Right renal pelvis (tissue), 4 donors: ENCODE data around the gene TBX4. TPM values are rescaled to one million over a fixed set of nuclear protein-coding genes. Genes with fewer than 3 reads are reported as not detected.

Experiments used
- DNase-seq, 4 donors: peaks; one replicate each; pipeline ENCODE4 v3.0.0-alpha.2; 2013; ENCODE audit warnings: low read depth in 4 of 4, low spot score in 3 of 4, missing footprints in 1 of 4
- polyA plus RNA-seq, 4 donors: library from polyadenylated mRNA; unstranded; fragments of 120-200 nt; gene quantifications; one replicate each; pipeline ENCODE4 v1.2.1, GENCODE V29; 2013; ENCODE audit not compliant: insufficient read length in 4 of 4

TBX4 gene
- polyA plus RNA-seq = under 1 TPM; 0.08 to 0.53 (median 0.16) TPM

DNA sequence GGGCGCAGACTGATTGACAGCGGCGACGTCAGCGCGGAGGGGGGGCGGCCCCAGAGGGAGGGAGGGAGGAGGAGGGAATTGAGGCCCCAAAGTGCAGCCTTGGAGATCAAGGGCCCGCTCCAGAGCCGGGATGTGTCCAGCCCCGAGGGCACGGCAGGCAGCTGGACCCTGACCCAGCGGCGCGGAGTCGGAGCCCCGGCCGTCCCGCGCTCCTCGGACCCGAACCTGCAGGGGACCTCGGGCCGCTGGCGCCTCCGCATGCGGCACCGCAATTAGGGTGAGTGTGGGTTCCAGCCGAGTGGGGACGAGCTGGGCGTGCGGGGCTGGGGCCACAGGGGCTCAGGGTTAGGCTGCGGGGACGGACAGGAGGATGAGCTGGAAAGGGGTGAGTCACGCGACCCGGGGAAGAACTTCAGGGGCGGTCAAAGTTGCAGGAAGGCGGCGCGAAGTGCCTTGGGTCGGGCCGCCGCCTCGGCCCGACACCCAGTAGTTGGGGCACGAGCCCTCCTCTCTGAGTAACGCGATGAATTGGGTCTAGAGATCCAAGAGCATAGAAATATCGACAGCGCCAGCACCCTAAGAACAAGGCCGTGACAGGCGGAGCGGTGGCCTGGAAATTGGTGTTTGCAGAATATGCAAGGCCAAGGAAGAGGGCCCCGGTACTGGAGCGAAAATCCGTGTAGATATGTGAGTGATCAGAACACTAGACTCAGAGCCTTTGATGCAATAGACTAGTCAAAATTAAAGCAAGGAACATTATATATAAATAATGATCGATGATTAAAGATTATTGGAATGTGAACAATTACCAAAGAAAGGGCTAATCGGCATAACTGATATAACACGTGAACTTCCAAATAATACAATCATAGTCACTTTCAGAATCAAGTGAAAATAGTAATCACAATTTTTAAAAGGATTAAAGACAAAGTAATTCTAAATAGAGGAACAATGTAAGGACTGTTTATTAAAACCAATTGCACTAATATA, at the start of gene TBX4:
Gene TBX4, plus strand, starts transcription at position 122 of the 990 bp plus-strand sequence. CDS start 4,069 bp downstream, outside the sequence.
- no peak for DNase-seq

DNA sequence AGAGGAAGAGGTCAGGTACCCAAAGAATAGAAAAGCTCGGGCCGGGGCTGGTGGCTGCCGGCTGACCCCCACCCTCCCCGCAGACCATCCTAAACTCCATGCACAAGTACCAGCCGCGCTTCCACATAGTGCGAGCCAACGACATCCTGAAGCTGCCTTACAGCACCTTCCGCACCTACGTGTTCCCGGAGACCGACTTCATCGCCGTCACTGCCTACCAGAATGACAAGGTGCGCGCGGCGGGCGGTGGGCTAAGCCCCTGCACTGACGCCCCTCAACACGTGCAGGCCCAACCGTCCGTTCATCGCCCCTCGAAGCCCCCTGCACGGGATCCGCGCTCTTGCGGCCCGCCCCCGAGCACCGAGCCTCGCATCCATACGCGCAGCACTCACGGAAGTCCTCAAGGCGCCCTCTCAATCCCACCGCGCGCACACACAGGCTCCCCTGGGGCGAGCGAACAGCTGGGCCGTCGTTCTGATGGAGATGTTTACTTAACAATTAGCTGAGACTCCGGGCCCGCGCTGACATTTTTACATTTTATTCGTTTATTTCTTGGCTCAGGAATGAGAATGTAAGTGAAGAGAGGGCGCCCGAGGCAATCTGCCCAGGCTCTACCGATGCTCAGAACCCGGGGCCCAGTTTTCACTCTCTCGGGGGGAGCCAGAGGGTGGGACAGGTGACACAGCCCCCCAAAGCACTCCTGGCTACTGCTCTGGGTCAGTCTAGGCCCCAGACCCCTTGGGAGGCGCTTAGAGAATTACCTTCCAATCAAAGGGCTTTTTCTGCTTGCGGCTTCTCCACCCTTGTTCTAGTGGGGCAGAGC, 49.0 kb upstream of the TBX4 start:
- DNase-seq = no peak

DNA sequence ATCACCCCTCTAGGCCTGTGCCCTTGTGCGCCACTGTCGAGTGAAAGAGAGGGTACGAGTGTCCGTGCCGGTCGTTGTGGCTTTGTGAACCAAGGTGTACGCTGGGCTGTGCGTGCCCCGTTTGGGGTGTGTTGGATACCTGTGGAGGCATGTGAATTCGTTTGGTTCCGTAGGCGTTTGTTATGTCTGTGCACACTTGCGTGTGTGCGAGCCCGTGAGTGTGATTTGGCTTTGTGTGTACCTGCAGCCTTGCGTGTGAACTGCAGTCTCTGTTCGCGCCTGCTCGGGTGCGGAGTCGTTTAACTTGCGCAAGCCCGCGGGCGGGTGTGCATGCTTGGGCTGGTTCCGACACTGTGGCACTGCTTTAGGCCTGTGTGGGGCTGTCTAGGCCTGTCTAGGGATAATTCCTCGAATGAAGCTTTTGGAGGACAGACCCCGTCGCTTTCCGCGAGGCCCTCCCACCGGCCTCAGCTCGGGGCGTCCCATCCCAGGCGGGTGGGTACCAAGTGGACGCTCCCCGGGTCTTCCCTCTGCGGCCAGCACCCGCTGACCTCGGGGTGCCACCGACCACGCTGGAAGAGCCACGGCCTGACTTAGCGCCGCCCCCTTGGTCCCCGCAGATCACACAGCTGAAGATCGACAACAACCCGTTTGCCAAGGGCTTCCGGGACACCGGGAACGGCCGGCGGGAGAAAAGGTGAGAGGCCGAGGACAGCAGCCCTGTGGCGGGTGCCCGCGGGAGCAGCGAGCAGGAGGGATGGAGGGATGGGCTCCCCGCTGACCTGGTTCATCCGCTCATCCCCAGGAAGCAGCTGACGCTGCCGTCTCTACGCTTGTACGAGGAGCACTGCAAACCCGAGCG, 48.2 kb upstream of the TBX4 start:
- no peak for DNase-seq

DNA sequence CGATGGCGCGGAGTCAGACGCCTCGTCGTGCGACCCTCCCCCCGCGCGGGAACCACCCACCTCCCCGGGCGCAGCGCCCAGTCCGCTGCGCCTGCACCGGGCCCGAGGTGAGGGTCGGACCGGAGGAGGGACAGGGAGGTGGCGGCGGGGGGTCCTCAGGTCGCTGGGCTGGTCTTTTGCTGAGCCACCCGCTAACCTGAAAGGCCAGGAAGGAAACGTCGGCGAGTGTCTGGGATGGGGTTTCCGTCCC, 47.6 kb upstream of the TBX4 start:
- no peak for DNase-seq

DNA sequence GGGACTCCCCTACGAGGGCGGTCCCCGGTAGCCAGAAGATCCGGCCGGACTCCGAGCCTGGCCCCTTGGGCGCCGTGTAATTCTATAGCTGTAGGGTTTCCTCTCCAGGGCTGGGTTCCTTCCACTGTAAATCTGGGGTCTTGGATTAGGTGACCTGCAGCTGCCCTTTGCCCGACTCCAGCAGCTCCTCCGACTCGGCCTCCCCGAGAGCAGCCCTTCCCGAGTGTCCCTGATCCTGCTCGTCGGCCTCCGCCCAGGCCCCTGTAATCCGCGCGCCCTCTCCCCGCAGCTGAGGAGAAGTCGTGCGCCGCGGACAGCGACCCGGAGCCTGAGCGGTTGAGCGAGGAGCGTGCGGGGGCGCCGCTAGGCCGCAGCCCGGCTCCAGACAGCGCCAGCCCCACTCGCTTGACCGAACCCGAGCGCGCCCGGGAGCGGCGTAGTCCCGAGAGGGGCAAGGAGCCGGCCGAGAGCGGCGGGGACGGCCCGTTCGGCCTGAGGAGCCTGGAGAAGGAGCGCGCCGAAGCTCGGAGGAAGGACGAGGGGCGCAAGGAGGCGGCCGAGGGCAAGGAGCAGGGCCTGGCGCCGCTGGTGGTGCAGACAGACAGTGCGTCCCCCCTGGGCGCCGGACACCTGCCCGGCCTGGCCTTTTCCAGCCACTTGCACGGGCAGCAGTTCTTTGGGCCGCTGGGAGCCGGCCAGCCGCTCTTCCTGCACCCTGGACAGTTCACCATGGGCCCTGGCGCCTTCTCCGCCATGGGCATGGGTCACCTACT, 47.1 kb upstream of the TBX4 start:
- no peak for DNase-seq

DNA sequence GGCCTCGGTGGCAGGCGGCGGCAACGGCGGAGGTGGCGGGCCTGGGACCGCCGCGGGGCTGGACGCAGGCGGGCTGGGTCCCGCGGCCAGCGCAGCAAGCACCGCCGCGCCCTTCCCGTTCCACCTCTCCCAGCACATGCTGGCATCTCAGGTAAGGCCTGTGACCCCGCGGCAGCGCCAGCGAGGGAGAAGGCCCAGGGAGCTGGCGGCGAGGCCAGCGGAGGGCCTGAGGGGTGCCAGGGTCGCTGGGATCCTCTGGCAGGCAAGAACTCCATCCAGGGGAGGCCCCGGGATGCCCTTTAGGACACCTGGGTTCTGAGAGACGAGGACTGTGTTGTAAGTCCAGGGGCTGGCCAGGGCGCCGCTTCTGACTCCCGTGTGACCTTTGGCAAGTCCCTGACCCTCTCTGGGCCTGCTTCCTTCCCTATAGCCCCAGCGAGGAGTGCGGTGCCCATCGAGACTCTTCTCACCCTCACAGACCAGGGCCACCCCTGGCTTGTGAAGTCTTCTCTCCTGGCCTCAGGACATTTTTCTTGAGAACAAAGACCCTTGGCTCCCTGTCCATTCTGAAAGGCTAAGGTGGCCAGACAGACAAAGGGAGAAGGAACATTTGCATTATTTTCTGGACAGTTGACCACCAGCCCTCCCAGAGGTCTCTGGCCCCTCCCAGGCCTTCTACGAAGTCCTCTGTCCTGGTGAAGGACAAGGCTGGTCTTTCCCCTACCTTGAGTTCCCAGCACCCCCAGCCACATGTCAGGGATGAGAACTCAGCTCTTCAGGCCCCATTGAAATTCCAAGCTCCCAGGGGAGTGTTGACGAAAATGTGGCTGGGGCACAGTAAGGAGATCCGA, 46.3 kb upstream of the TBX4 start:
- no peak for DNase-seq

DNA sequence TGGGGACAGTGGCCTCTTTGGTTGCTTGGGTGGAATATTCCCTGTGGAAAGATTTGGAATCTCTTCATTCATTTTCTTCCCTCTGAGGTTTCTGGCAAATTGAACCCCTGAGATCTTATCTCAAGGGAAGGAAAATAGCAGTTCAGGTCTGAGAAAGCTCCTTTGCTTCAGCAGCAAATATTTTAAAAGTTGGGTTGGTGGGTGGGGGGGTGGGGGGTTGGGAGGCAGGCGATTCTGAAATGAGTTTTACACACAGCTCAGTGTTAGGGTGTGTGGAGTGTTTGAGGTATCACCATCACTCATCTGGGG, 45.7 kb upstream of the TBX4 start:
- no peak for DNase-seq

DNA sequence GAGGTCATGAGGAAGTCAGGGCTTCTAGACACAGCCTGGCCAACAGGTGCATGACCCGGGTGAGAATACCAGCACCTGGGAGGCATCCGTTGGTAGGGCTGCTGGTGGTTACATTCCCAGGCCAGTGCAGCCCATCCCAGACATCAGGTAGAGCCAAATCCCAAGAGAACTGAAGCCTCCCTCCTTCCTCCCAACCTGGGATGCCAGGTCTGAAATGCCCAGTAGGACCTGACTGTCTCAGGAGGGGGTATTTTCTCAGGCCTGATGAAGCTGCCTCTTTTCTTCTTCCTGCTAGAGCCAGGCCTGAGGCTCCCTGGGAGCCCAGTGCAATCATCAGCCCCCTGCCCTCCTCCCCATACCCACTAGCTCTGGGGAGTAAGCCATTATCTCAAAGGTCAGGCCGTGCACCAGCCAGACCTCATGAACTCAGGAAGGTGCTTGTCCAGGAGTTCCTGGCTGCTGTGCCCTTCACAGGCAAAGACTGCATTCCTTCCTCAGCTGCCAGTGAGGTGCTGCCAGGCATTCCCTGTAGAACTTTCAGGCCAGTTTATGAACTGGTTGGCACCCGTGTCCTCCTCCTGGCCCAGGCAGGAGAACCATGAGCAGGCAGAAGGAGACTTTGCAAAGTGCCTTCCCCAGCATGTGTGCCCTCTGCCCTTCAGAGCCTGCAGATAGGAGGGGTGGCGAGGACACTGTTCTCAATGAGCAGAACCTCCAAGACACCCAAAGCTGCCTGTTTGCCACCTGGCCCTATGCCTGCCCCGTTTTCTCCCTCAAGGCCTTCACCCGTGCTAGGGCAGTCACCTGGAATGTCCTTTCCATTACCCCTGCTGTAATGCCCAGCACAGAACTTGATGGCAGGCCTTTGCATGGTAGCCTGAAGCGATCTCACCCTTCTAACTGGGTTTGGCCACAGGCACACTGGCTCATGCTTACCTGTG, 45.0 kb upstream of the TBX4 start:
- no peak for DNase-seq

DNA sequence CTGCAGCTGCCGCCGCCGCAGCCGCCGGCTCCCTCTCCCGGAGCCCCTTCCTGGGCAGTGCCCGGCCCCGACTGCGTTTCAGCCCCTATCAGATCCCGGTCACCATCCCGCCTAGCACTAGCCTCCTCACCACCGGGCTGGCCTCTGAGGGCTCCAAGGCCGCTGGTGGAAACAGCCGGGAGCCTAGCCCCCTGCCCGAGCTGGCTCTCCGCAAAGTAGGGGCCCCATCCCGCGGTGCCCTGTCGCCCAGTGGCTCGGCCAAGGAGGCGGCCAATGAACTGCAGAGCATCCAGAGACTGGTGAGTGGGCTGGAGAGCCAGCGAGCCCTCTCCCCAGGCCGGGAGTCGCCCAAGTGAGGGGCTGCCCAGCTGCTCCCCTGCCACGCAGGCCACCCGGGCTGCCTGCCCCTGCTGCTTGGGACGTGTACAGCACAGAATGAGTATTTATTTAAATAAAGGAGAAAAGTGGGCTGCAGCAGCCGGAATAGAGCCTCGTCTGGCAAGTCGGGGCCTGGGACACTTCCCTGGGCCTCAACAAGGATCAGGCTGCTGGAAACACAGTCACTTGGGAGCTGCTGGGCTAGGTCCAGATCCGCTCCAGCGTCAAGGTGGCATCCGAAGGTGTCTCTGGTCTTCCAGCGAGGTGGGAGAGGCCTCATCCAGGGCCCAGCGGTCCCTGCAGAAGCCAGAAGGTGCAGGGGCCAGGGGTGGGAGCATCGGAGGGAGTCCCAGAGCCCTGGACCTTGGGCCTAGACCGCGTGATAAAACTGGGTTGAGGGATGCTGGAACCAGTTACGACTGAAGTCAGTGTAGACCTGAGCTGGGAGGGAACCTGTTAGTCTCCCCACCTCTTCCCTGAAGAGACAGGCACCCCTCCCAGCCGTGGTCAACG, 43.8 kb upstream of the TBX4 start:
- DNase-seq = no peak

DNA sequence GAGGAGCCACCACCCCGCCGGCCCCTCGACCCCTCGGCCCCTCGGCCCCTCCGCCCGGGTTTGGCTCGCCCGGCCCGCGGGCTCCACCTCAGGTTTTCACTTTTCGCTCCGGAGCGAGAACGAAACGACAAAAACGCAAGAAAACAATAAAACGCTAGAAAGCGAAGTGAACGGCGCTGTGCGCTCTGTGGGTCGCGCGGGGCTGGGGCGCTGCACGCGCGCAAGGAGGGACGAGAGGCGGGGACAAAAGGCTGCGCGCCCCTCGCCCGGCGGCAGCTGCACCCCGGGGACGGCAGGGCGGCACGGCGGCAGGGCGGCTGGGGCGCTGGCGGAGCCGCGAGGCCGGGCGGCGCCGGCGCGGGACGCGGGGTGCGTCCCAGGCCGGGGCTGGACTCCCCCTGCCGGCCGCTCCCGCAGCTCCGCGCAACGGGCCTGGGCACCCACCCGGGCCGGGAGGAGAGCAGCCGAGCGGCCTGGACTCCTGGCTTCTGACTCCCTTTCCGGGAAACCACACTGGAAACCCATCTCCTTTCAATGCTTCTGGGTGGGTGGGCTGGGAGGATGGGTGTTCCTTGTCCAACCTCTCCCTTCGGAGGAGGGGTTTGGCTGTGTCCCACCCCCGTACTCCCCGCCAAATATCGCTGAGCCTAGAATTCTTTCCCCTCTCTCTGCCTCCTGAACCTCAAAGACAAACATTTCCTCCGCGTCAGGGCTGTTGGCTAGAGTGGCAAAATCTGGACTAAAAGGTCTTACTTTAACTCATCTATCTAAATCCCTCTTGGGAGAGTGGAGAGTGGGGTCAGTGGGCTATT, 42.7 kb upstream of the TBX4 start:
- no peak for DNase-seq

DNA sequence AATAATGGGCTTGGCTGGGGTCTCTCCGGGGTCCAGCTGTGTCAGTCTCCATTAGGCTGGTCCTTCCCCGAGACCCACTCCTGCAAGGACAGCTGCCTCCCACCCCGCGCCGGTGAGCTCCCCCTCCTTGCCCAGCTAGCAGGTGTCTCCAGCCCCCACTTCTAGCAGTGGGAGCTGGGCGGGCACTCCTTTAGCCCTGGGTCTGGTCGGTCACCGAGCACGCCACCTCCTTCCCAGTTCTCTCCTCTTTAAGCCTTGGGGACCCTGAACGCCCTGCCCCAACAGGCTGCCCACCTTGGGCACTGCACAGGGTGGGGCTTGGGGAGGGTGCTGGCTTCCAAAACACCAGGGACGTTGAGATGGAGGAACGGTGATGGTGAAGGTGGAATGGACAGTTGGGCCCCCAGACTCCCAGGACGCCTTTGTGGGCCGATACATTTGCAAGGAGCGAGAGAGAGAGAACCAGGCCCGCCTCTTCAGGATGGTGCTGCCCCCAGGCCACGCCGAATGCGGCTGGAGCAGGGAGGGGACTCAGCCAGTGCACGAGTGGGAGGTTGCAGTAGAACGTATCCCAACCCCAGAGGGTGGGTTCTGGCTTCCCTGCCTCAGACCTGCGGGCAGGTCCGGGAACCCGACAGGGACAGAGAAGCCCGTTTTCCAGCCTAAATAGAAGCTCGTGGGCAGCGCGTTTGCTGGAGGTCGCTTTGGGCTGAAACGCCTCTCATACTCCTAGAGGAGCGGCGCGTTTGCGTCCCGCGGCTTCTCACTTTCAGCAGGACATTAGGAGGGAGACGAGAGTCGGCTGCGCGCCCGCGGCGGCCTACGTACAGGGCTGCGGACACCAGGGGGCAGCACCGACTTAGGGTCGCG, 41.8 kb upstream of the TBX4 start:
- peak in 1 of 4 donors; percentile 75 for DNase-seq

DNA sequence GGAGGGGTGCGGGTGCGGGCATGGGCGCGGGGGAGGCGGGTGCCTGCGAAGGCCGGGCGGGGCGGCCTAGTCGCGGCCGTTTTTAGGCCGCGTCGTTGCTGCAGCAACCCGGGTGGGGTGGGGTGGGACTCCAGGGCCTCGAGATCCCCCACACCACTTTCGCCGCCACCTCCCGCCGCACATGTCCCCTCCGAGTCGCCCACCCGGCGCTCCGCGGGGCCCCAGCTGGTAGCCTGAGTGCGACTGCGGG, 41.3 kb upstream of the TBX4 start:
- DNase-seq = no peak

DNA sequence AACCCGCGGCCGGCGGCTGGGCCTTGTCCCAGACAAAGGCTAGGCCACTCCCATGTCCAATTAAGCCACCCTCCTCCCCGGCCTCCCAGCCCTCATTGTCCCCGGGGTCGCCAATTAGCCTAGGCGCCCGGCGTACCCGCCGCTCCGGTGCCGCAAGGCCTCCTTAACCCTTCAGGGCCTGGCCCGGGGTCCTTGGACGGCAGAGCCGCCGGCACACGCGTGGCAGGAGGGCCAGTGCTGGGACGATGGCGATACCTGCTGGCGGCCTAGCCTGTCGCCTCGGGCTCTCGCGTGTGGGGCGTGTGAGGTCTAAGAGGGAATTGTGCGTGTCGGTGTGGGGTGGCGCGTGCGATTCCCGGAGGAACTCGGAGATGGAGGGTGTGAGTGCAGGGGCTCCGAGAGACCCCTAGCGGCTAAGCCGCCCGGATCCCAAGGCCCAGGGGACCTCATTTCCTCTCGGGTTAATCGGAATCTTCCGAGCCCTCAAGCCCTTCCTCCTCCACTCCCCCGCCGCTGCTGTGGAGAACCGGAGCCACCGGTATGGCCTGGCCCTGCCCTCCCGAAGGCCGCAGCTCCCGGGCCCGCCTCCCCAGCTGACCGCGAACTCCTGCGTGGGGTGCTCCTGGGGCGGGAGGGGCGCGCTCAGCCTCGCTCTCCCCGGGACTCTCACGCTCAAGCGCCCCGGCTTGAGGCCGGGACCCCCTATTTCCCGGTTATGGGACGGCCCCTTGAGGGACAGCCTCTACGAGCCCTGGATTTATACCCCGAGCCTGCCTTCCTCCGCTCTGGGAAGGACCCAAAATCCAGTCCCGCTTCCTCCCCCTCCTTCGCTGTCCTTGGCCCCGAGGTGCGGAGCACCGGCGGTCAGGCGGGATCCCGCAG, 40.7 kb upstream of the TBX4 start:
- DNase-seq = no peak

DNA sequence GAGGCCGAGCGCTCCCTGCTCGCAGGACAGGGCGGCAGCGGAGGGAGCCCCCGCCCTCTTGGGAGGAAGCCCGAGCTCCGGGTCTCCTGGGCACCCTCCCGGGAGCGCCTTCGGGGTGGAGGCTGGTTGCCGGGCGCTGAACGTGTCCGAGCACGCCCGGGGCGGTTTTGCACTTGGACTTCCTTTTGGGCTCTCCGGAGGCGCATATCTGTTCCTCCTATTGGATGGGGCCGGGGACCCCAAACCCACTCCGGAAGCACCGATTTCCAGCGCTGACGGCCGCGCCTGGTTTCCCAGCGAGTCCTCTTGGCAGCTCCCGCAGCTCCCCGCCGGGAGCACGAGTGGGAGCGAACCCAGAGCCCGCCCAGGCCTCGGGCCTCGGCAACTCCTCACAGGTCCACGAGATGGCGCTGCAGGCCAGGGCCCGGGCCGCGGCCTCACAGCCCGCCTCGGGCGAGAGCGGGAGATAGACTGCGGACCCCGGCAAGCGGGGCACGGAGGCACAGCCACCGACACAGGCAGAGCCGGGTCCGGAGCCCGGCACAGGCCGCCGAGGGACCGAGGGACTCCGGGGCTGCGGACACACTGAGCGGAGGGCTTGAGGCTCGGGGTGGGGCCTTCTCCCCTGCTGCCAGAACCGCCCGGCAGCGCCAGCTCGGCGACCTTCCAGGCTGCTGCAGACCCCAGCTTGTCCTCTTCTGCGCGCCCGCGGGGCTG, 39.9 kb upstream of the TBX4 start:
- no peak for DNase-seq
